Testis (tissue), 2 donors: ENCODE results near the gene RANBP3.

Experiments used
- POLR2A ChIP-seq: fragments of 450-650 bp; IDR thresholded peaks from one replicate; pipeline ENCODE4 v1.6.1; 2017; ENCODE audit warnings: antibody characterized with exemption, mild to moderate bottlenecking, moderate library complexity
- TF ChIP-seq, protein P1 (sequence below), 3 experiments: fragments of 450-650 bp in 2 of 3; fragments of 200-600 bp in 1 of 3; sonication (generic) in 1 of 3; IDR thresholded peaks; one replicate each; pipeline ENCODE4 v1.5.1; 2016 to 2019; ENCODE audit warnings: antibody characterized with exemption in 3 of 3, mild to moderate bottlenecking in 2 of 3, moderate library complexity in 1 of 3

DNA sequence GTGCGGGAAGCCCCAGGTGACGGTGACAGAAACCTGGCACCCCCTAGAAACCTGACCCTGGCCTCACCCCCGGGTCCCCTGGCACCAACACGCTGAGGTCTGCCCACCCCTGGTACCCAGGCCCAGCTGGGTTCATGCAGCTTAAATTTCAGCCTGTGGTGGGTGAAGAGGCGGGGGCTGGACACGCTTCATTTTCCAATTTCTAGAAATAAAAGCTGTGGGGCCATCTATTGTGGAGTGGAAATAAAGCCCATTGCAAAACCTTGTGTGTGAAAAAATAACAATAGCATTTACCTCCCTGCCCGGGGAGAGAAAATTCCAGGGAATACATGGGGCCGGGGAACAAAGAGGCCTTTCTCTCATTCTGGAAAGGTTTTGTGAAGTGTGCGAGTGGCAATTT is 100.1 kb downstream of the RANBP3 start:
- TF ChIP-seq, protein P1, sequence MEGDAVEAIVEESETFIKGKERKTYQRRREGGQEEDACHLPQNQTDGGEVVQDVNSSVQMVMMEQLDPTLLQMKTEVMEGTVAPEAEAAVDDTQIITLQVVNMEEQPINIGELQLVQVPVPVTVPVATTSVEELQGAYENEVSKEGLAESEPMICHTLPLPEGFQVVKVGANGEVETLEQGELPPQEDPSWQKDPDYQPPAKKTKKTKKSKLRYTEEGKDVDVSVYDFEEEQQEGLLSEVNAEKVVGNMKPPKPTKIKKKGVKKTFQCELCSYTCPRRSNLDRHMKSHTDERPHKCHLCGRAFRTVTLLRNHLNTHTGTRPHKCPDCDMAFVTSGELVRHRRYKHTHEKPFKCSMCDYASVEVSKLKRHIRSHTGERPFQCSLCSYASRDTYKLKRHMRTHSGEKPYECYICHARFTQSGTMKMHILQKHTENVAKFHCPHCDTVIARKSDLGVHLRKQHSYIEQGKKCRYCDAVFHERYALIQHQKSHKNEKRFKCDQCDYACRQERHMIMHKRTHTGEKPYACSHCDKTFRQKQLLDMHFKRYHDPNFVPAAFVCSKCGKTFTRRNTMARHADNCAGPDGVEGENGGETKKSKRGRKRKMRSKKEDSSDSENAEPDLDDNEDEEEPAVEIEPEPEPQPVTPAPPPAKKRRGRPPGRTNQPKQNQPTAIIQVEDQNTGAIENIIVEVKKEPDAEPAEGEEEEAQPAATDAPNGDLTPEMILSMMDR (IDR thresholded peaks at IDR 0.05), result no peak
- no peak for TF ChIP-seq POLR2A
